GM13976 (cell line): ENCODE measurements around the gene HOXA11.

Source experiments
- DNase-seq: peaks from one replicate; pipeline ENCODE4 v3.0.0; 2012; ENCODE audit warnings: low spot score
- in situ Hi-C: fragments of 300-500 bp; cut with MboI; formaldehyde crosslinking; loops from one replicate; pipeline ENCODE4 v1.12.0; 2022; ENCODE audit warnings: low sequenced_read_pairs, mixed read lengths, inconsistent platforms; ENCODE audit not compliant: unreplicated experiment
- TF ChIP-seq, protein P1 (sequence below): IDR thresholded peaks from 2 replicates; pipeline ENCODE4 v1.5.1; 2012; ENCODE audit warnings: borderline replicate concordance, mild to moderate bottlenecking; ENCODE audit not compliant: insufficient read depth; ENCODE audit errors: extremely low read depth, missing control alignments, control extremely low read depth

The HOXA11 gene

DNA sequence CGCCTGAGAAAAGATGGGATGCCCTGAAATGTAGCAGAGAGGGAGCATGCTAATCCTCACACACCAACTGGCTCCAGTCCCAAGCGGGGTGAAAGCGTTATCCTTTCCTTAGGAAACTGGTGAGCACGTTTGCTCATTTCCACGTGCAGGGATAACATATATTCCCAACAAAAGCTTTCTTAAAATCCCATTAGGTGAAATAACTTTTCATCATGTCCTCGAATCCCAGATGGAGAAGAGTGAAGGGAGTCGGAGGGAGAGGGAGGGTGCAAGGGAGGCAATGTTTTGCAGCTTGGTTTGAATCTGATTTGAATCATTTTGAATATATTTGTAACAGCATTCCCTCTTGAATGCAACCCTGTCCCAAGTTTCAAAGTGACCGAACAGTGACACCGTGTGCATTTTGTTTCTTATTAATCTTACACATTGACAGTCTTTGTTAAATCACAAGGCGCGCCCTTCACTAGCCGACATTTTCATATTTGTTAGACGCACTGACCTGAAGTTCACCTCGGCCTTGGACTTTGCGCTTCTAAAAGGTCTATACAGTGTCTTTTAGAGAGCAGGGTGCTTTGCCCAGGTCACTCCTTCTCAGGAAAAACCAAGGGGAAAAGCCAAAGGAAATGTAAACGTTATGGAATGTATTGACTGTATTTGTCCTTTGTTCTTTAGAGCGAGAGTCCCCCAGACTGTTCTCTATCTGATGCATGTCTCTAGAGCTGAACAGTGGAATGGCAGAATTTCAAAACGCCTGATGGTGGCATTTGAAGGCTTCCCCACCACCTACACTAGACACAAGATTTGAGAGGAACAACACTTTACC, 51.4 kb downstream of the HOXA11 start:
- no peak for DNase-seq
- TF ChIP-seq, protein P1, sequence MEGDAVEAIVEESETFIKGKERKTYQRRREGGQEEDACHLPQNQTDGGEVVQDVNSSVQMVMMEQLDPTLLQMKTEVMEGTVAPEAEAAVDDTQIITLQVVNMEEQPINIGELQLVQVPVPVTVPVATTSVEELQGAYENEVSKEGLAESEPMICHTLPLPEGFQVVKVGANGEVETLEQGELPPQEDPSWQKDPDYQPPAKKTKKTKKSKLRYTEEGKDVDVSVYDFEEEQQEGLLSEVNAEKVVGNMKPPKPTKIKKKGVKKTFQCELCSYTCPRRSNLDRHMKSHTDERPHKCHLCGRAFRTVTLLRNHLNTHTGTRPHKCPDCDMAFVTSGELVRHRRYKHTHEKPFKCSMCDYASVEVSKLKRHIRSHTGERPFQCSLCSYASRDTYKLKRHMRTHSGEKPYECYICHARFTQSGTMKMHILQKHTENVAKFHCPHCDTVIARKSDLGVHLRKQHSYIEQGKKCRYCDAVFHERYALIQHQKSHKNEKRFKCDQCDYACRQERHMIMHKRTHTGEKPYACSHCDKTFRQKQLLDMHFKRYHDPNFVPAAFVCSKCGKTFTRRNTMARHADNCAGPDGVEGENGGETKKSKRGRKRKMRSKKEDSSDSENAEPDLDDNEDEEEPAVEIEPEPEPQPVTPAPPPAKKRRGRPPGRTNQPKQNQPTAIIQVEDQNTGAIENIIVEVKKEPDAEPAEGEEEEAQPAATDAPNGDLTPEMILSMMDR, result no peak
- in situ Hi-C loops, result no loop called here

DNA sequence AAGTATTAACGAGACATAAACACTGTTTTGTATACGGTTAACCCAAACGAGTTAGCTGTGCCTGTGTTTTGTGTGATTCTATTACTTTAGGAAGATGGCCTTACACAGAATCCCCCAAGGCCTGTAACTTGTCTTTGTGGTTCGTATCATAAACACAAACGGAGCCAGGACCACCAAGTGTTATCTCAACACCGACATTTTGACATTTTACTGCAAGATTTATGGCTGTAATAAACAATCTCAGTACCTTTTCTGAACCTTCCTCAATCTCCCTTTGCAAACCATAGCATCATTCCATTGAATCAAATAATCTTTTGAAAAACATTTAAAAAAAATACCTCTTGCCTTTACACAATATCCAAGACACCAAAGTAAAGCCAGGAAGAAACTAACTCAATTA, 52.1 kb downstream of the HOXA11 start:
- no peak for DNase-seq
- in situ Hi-C loops, result no loop called here

DNA sequence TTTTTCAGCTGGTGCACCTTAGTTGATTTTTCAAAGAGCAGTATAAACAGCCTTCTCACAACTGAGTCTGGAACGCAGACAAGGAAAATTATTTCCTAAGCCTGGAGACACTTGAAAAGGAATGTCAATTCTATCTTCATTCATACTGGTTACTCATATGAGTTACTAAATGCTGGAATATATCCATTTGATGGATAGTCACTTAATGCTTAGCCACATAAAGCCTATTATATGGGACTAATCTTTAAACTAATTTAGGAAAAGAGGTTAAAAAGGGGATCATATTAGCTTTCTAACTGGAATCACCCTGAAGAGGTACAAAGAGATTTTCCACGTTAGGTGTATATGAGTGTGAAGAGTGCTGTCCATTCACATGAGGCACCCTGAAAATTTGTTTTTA, 52.8 kb downstream of the HOXA11 start:
- in situ Hi-C loops, result no loop called here
- TF ChIP-seq, protein P1, result no peak
- DNase-seq, result no peak

More for the DNA sequence above, 52.1 kb downstream of the HOXA11 start:
- TF ChIP-seq, protein P1, result no peak

DNA sequence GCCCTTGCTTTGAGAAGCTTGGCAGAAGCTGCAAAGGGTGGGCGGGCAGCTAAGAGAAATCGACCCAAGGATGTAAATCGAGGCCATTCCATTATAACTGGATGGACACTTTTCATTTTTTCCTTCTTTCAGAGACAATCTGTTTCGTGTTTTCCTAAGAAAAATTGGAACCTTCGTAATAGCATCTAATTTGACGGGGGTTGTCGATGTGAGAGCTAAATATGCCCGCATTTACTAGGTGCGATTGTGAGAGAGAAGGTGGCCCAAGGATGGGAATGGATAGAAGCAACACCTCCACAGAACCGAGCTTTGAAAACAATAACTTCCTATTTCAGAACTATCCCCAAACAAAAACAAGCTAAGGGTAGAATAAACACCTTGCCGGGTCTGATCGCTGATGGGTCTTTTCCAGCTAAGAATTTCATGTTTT, 53.6 kb downstream of the HOXA11 start:
- in situ Hi-C loops, result no loop called here
- TF ChIP-seq, protein P1, result no peak
- no peak for DNase-seq
